HG02981 (cell line): Measurements from ENCODE around the gene UBE2G1.
"Not testable (repeated sequence)": the region's sequence is repeated elsewhere in the genome, so short reads cannot be mapped to it uniquely, and the experiment has no call there.

Source experiments
- ATAC-seq: cut with Tn5 transposase; IDR thresholded peaks from one replicate; pipeline ENCODE4 v1.9.1; 2021; ENCODE audit warnings: mild to moderate bottlenecking, moderate library complexity; ENCODE audit not compliant: unreplicated experiment

The UBE2G1 gene

DNA sequence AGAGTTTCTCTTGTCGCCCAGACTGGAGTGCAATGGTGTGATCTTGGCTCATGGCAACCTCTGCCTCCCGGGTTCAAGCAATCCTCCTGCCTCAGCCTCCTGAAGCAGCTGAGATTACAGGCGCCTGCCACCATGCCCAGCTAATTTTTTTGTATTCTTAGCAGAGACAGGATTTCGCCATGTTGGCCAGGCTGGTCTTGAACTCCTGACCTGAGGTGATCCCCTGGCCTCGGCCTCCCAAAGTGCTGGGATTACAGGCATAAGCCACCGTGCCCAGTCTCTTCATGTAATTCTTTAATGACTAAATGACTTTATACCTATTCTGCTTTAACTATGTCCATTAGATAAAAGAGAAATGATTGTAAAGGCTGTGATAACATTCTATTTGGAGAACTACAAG, 111.2 kb downstream of the UBE2G1 start:
- not testable (repeated sequence) for ATAC-seq

- no peak for ATAC-seq
Observed at GRCh38 chr17:4250887-4251286, 115.6 kb downstream of the UBE2G1 start.

- ATAC-seq, result no peak
Observed at GRCh38 chr17:4249452-4250029, 116.9 kb downstream of the UBE2G1 start.

- ATAC-seq, result no peak
Observed at GRCh38 chr17:4248504-4249277, 117.8 kb downstream of the UBE2G1 start.

DNA sequence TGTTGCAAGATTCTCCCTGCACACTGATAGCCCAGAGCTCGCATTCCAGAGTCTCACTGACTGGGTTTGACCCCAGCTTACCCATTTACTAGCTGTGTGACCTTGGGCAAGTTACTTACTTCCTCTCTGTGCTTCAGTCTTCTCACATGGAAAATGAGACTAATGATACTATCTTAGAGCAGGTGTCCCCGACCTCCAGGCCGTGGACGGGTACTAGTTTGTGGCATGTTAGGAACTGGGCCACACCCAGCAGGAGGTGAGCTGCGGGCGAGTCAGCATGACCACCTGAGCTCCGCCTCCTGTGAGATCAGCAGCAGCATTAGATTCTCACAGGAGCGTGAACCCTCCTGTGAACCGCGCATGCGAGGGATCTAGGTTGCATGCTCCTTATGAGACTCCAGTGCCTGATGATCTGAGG, 118.5 kb downstream of the UBE2G1 start:
- no peak for ATAC-seq

DNA sequence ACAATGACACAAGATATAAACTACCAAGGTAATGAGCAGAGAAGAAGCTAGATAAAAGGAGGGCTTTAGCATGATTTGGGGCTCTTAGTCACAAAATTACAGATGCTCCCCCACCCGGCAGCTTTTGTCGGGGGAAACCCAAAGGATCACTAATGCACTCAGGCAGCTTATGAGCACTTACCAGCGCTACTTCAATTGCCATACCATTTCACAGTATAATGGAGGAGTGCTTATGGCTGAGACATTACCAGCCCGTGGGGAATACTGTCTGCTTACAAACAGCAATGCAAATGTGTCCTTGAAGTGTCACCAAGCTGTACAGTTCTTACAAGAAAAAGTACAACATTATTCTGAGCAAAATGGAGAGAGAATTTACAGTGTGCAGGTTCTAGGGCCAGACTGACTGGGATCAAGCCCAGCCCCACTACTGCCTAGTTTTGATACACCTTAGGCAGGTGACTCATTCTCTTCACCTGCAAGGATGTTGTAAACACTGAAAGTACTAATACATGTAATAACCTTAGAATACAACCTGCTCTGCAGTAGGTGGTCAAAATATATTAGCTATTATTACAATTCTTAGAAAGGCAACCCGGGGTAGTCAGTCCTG, 119.0 kb downstream of the UBE2G1 start:
- no peak for ATAC-seq

DNA sequence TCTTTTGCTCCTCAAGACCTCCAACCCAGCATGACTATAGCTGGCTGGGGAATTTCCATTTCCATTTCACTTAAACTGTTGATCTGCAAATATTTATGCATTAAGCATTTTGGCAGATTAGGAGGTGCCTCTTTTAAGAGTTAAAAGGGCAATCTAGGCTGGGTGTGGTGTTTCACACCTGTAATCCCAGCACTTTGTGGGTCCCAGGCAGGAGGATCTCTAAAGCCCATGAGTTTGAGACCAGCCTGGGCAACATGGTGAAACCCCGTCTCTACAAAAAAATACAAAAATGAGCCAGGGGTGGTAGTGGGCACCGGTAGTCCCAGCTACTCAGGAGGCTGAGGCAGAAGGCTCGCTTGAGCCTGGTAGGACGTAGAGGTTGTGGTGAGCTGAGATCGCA, 119.8 kb downstream of the UBE2G1 start:
- ATAC-seq, result no peak

- ATAC-seq, result no peak
Observed at GRCh38 chr17:4241535-4241934, 124.9 kb downstream of the UBE2G1 start.

- no peak for ATAC-seq
Observed at GRCh38 chr17:4236456-4236855, 130.0 kb downstream of the UBE2G1 start.

DNA sequence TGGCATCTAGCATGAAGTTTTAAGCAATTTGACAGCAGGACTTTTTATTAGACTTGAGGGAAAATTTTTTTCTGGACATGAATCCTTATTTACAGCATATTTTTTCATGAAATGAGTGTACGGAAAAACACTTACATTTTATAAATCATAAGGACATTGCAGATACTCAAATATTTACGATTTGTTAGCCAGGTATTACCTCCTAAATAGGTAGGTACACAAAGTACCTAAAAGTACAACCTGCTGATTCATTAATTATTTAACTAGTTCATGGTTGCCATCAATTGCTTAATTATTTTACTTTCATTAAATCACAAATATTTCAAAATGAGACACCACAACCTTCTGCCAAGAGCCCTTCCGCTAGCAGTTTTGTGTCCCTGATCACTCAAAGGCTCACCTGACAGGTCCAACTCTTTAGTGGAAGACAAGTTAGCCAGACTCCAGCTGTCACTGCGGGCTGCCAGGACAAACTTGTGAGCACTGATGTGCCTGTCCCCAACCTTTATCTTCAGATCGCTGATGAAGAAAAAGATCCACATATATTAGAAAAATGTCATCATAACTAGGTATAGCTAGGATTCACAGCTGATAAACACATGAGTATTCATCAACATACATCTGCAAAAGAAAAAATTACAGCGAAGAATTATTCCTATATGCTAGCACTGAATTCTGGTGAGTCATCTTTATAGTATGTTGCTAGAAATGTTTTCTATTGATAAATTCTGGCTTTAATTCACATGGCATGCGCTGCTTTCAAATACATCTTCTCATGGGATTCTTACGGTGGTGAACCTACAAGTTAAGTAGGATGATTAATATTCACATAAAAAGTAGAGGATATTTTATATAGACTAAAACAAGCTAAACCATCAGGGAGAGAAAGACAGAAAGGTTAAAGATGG, 130.8 kb downstream of the UBE2G1 start:
- no peak for ATAC-seq

DNA sequence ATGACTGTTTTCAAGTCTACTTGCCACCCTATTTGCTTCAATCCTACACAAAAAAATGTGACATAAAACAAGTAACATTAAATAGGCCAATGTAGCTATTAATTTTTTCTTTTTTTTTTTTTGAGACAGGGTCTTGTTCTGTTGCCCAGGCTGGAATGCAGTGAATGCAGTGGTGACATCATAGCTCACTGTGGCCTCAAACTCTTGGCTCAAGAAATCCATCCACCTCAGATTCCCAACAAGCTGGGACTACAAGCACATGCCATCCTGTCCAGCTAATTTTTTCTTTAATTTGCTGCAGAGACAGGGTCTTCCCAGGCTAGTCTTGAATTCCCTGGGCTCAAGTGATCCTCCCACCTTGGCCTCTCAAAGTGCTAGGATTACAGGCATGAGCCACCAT, 132.1 kb downstream of the UBE2G1 start:
- ATAC-seq, result no peak

DNA sequence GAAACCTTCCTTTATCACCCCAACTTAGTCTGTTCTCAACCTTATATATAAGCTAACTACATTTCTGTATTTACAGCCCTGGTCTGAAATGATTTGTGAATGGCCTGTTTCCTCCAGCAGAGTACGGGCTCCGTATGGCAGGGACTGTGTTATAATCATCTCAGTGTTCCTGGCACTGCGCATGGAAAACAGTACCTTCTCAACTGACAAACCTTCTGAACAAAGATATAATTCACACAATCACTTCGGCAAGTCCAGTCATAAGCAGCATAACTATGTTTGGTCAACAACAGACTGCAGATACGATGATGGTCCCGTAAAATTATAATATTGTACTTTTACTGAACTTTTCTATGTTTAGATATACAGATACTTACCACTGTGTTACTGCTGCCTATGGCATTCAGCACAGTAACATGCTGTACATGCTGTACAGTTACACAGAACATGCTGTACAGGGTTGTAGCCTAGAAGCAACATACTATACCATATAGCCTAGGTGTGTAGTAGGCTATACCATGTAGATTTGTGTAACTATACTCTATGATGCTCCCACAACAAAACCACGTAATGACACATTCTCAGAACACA, 132.7 kb downstream of the UBE2G1 start:
- ATAC-seq, result no peak

DNA sequence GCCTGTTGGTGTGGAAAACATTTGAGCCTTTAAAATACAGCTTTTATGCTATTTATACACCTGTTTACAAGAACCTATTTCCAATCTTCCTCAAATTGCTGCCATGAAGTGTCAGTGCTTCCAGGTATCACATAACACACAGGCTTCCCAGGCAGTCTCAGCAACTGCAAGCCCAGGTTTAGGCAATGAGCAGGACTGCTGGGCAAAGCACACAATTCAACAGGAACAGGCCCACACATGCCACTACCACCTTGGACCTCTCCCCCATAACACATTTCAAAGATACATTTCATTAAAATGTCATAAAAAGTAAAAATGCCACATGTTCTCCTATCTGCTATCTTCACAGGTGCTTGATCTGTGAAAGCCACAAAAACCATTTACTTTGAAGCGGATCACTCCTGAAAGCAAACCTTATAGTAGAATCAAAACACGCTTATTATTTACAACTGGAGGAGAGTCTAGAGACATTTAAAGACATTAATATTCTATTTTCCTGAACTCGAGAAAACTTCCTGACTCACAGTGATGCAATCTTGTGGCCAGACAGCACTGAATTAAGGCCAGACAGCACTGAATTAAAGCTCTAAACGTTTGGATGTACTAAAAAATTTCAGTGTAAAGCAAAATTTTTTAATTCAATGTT, 134.2 kb downstream of the UBE2G1 start:
- ATAC-seq, result no peak

- ATAC-seq, result no peak
Observed at GRCh38 chr17:4229627-4230541, 136.6 kb downstream of the UBE2G1 start.

DNA sequence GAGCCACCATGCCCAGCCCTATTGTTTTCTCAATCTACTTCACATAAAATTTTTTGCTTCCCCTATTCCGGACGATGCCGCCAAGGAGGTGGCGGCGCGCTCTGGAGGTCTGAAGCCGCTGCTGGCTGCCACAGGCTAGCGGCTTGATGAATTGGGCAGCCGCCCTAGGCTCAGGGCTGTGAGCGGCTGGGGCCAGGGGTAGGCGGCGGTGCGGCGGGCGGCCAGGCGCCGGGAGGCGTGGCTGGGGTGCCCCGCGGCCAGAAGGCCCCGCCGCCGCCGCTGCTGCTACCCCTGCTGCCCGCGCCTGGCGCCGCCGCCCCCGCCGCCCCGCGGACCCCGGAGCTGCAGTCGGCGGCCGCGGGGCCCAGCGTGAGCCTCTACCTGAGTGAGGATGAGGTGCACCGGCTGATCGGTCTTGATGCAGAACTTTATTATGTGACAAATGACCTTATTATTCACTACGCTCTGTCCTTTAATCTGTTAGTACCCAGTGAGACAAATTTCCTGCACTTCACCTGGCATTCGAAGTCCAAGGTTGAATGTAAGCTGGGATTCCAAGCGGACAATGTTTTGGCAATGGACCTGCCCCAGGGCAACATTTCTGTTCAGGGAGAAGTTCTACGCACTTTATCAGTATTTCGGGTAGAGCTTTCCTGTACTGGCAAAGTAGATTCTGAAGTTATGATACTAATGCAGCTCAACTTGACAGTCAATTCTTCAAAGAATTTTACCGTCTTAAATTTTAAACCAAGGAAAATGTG, 144.4 kb downstream of the UBE2G1 start:
- ATAC-seq, result no peak

GRCh38 chr17:4221163-4221562, 145.3 kb downstream of the UBE2G1 start:
- no peak for ATAC-seq

DNA sequence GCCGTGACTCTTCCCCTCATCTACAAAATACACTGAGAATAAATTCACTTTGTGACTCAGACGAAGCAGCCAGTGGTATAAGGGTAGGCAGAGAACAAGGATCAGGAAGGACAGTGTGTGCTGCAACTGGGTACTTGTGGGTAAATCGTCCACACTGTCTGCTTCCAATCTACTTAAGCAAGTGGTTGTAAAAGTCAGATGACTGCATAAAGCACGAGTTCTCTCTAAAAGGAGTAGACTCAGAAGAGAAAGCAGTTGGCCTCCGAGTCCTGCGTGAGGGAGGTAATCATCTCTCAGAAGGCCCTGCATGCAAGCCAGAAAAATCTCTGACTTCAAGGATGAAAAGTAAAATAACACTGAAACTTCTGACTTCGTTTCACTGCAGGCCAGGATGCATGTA, 145.8 kb downstream of the UBE2G1 start:
- no peak for ATAC-seq
